Measurements from ENCODE around the gene CCSER2.
"Not testable (repeated sequence)": the region's sequence is repeated elsewhere in the genome, so short reads cannot be mapped to it uniquely, and the experiment has no call there.

The CCSER2 gene

DNA sequence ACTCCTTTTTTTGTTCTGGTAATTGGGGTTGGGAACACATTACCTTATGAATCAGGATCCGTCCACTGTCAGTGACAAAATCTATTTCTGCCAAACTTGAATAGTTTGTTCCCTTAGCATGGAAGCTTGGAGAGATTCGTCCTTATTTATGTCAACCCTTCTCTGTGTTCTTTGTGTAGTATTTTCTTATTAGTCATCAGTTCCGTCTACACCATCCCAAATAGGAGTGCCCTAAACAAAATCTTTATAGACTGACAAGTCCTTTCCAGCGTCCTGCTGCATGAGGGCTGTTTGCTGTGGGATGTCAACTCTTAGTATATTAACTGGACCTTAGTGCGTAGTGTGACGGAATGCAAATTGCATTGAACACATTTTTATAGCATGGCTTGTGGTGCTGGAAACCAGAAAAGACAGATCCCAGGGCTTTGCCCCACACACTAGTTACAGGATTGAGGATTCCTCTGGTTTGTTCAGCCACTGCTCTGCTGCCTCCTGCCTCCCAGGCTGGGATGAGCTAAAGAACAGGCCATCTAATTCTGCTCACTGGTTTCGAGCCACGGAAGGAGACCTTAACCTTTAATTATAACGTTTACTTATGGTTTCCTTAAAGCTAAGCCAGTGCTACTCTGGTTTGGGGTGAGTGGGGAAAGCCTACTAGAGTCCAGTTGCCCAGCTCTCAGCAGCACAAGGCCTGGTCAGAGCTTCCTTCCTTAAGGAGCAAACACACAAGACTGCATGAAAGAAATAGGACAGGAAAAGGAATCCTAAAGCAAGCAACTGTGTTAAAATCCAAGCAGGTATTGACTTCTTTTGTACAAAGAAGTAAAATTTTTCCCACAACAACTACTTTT is 194.4 kb downstream of the CCSER2 start:
- DNase-seq (ENCODE audit: low read depth), result no peak

GRCh38 chr10:84523526-84523925 is 195.1 kb downstream of the CCSER2 start:
- DNase-seq (ENCODE audit: low read depth), result no peak

- no peak for DNase-seq (ENCODE audit: low read depth)
Measured at GRCh38 chr10:84524435-84524834, 196.0 kb downstream of the CCSER2 start.

DNA sequence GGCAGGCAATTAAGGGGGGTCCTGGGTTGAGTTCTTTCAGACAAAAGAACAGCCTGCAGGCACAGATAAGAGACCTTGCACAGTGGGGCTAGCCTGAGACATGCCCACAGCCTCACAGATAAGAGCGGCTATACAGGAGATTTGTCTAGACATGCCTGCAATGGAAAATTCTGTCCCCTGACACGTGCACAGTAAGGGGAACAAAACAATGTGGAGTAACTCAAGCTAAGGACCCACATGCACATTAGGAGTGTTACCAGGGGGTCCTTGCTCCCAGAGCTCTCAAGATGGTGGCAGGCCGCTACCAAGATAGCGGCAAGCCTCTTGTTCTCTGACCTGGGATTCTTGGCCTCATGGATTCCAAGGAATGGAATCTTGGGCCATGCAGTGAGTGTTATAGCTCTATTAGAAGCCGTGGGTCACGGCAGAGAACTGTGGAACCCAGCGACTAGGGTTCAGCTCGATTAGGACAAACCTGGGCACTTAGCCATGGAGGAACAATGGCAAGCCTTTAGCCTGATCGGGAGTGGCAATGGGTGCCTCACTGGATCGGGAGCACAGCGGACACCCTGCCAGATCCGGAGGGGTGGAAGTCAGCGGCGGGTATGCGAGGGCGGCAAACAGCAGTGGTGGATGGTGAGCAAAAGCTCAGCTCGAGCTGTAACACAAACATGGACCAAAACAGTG is 196.9 kb downstream of the CCSER2 start:
- no peak for DNase-seq (ENCODE audit: low read depth)

DNA sequence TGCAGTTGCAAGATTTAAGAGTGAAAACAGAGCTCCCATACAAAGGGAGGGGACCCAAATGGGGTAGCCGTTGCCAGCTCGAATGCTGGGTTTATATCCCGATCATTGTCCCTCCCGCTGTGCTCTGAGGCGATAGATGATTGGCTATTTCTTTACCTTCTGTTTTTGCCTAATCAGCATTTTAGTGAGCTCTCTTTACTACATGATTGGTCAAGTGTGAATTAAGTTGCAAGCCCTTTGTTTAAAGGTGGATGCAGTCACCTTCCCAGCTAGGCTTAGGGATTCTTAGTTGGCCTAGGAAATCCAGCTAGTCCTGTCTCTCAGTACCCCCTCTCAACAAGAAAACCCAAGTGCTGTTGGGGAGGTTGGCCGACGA is 197.4 kb downstream of the CCSER2 start:
- DNase-seq (ENCODE audit: low read depth), result not testable (repeated sequence)

DNA sequence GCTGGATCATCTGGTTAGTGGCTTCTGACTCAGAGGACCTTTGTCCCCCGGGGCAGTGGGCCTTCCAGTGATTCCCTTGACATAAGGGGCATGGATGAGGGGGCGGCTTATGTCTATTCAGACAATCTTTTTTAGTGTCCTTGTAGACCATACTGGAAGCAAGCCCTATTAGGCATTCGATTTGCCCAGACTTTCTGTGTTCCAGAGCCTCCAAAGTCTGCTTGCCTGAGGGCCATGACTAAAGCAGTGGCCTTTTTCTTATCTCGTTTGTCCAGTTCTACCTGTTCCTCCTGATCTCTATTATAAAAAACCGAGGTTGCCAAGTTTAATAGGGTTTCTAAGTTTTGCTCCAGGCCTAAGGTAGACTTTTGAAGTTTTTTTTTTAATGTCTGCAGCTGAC is 199.0 kb downstream of the CCSER2 start:
- DNase-seq (ENCODE audit: low read depth), result not testable (repeated sequence)

DNA sequence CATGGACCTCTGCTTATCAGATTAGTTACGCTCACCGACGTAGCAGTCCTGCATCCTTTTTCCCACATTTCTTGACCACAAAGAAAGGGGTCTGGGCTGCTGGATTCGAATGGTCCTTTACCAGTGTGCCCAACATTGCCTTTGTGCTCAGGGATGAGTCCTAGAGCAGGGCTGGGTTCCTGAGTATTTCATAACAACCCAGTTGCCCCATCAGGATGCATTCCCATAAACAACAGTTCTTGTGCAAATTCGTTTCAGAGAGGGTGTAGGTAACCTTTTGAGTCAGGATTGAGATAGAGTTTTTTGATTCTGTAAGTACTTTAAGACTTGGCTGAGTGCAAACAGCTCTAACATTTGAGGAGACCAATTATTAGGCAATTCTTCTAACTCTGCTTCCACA is 200.1 kb downstream of the CCSER2 start:
- not testable (repeated sequence) for DNase-seq (ENCODE audit: low read depth)

DNA sequence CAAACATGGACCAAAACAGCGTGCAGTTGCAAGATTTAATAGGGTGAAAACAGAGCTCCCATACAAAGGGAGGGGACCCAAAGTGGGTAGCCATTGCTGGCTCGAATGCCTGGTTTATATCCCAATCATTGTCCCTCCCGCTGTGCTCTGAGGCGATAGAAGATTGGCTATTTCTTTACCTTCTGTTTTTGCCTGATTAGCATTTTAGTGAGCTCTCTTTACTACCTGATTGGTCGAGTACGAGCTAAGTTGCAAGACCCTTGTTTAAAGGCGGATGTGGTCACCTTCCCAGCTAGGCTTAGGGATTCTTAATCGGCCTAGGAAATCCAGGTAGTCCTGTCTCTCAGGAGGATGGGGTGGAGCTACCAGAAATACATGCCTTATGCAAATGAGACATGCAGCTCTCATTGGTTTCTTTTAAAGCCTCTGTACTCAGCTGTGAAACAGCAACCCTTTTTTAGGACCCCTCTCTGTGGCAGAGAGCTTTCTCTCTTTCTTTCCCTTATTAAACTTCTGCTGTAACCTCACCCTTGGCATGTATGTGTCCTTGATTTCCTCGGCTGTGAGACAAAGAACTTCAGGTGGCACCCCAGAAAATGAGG is 202.4 kb downstream of the CCSER2 start:
- no peak for DNase-seq (ENCODE audit: low read depth)

- no peak for DNase-seq (ENCODE audit: low read depth)
Measured at GRCh38 chr10:84531396-84531795, 203.0 kb downstream of the CCSER2 start.

- DNase-seq (ENCODE audit: low read depth), result no peak
Measured at GRCh38 chr10:84534168-84534567, 205.8 kb downstream of the CCSER2 start.

GRCh38 chr10:84537447-84537931 is 209.1 kb downstream of the CCSER2 start:
- DNase-seq (ENCODE audit: low read depth), result peak; percentile 8

DNA sequence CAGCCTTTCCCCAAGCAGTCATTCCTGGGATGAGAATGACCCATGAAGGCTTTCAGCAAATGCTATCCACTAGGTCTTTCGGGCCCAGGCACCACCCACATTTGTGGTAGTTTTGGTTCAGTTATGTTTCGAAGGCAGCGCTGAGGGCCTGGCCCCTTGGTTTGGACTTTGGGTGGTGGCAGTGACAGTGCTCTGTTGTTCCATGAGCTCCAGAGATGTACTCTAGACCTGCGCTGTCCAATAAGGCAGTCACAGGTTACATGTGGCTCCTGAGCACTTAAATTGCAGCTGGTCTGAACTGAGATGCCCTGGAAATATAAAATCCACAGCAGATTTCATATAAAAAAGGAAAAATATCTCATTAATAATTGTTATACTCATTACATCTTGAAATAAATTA is 209.6 kb downstream of the CCSER2 start:
- no peak for DNase-seq (ENCODE audit: low read depth)

GRCh38 chr10:84539216-84539615 is 210.8 kb downstream of the CCSER2 start:
- DNase-seq (ENCODE audit: low read depth), result no peak

DNA sequence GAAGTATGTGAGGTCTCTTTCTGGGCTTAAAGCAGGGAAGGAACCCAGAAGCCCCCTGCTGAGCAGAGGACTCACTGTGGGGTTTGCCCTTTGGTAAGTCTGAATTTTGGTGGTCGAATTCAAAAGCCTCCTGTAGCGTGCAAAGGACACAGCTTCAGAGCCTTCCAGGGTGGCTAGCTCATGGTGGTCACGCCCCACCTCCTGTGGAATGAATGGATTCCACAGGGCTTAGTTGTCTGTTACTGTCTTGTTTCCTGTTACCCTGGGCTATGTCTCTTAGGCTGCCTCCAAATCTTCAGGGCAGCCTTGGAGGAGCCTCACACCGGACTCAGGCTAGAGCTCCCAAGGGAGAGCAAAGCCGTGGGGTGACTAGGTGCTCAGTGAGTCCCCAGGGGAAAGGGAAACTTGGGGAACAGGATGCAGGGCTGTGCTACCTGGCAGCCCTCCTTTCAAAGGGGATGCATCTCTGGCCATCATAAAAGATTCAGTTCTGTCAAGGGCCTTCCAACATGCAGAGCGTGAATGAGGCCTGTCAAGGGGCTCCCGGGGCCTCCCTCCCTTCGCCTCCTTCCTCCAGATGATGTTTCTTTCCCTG is 211.7 kb downstream of the CCSER2 start:
- DNase-seq (ENCODE audit: low read depth), result no peak

GRCh38 chr10:84540617-84541288 is 212.4 kb downstream of the CCSER2 start:
- peak; percentile 43 for DNase-seq (ENCODE audit: low read depth)

DNA sequence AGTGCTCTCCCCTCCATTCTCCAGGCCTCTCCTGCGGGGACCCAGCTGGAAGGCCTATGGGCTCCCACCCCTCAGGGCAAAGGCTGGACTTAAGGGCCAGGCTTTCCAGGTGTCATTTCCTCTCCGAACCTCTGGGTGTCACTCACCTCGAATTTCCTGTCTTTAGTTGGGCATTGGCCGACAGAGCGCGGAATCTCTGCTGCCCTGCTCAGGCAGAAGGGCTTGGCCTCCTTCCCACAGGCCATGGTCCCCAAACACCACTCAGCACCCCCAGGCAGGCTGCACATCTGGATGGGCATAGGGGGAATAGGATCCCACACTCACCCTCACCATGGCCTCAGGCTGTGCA is 212.9 kb downstream of the CCSER2 start:
- DNase-seq (ENCODE audit: low read depth), result no peak

- no peak for DNase-seq (ENCODE audit: low read depth)
Measured at GRCh38 chr10:84542522-84543490, 214.4 kb downstream of the CCSER2 start.

DNA sequence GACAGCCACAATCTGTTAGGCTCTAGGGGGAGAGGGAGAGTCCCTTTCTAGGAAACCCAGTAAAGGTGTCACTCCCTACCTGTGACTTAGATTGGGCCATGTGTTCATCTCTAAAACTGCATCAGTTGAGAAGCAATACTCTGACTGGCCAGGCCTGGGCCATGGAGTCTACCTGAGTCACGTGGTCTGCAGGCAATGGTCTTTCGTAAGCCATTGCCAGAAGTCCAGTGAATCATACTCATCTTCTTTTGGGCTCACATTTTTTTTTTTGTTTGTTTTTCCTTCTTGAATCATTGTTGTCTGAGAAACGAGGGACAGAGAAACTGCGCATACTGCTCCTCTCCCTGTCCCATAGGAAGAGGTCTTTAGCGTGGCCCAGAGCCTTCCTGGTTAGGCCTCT is 215.6 kb downstream of the CCSER2 start:
- DNase-seq (ENCODE audit: low read depth), result no peak

DNA sequence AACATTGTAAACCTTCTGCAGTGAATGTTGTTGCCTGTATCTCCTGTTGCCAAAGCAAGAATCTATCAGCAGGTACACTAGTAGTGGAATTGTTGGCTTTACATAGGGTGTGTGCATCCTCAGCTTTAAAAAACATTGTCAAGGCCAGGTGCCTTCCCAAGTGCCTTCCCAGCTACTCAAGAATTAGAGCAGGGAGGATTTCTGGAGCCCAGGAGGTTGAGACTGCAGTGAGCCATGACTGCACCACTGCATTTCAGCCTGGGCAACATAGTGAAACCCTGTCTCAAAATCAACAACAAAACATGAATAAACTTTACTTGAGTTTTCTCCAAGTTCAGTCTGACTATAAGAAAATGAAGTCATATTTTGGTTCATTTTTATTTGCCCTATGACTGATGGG is 217.3 kb downstream of the CCSER2 start:
- DNase-seq (ENCODE audit: low read depth), result no peak

- no peak for DNase-seq (ENCODE audit: low read depth)
Measured at GRCh38 chr10:84546609-84547008, 218.2 kb downstream of the CCSER2 start.

- no peak for DNase-seq (ENCODE audit: low read depth)
Measured at GRCh38 chr10:84547616-84548015, 219.2 kb downstream of the CCSER2 start.

Measured in stimulated activated CD4-positive, alpha-beta T cell treated with anti-CD3 and anti-CD28 coated beads, Interleukin-2, amount 100 ng/mL, for 4 hours (primary cell).